ENCODE data around the gene SSTR4.

The SSTR4 gene

DNA sequence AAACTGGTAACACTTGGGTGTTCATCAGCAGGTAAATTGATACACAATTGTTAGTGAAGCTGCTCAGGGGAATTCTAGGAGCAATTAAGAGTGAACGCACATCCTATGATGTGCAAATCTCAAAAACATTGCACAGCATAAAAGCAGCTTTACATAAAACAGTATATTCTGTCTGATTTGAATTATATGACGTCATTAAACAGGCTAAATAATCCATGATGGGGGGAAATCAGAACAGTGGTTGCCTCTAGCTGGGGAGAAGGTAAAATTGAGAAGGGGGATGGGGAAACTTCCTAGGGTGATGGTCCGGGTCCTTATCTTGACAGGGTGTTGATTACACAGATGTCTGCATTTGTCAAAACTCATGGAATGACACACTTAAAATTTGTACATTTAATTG, 31.7 kb downstream of the SSTR4 start:
- TF ChIP-seq, protein P1, sequence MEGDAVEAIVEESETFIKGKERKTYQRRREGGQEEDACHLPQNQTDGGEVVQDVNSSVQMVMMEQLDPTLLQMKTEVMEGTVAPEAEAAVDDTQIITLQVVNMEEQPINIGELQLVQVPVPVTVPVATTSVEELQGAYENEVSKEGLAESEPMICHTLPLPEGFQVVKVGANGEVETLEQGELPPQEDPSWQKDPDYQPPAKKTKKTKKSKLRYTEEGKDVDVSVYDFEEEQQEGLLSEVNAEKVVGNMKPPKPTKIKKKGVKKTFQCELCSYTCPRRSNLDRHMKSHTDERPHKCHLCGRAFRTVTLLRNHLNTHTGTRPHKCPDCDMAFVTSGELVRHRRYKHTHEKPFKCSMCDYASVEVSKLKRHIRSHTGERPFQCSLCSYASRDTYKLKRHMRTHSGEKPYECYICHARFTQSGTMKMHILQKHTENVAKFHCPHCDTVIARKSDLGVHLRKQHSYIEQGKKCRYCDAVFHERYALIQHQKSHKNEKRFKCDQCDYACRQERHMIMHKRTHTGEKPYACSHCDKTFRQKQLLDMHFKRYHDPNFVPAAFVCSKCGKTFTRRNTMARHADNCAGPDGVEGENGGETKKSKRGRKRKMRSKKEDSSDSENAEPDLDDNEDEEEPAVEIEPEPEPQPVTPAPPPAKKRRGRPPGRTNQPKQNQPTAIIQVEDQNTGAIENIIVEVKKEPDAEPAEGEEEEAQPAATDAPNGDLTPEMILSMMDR (conservative IDR thresholded peaks at IDR 0.05; ENCODE audit: low read depth, low read length), result no peak
- Histone ChIP-seq H3K27ac (no peak overlapping the region), H3K79me2 (ENCODE audit: insufficient read depth, low read depth) (no peaks in the 10 kb centered on the region), H3K4me3 (IDR thresholded peaks at IDR 0.05; ENCODE audit: insufficient read depth, low read depth, low read length) (no peak overlapping the region), H4K20me1 (ENCODE audit: insufficient read depth) (no peaks in the 10 kb centered on the region), H3K9ac (no peak overlapping the region), H3K36me3 (ENCODE audit: insufficient read depth) (no peaks in the 10 kb centered on the region), H3K27me3 (ENCODE audit: insufficient read depth, low read depth) (no peaks in the 10 kb centered on the region), H3K4me2 (no peak overlapping the region), H2AFZ (ENCODE audit: low read depth) (no peak overlapping the region), H3K4me1 (ENCODE audit: low read depth, poor library complexity, severe bottlenecking) (no peaks in the 10 kb centered on the region)

DNA sequence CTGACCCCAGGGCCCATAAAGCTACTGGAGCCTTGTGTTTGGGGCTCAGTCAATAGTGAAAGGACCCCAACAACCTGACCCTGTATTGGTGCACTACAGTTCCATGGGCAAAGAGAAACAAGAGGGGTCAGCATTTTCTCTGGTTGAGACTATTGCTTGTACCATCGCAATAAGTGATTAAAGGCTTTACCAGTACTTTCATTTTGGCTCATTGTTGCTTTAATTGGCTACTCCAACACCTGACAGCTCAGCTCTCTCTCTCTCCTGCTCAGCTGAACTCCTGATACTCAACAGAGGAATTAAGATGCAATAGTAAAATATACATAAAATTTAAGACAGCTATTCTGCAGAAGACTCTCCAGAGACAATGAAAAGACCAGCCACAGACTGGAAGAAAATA, 33.2 kb downstream of the SSTR4 start:
- H3K36me3 ChIP-seq (ENCODE audit: insufficient read depth), result no peaks in the 10 kb centered on the region
- H3K4me3 ChIP-seq (IDR thresholded peaks at IDR 0.05; ENCODE audit: insufficient read depth, low read depth, low read length), result no peak overlapping the region
- H3K27ac ChIP-seq, result no peak overlapping the region
- no peaks in the 10 kb centered on the region for H4K20me1 ChIP-seq (ENCODE audit: insufficient read depth)
- no peaks in the 10 kb centered on the region for H3K27me3 ChIP-seq (ENCODE audit: insufficient read depth, low read depth)
- no peak overlapping the region for H3K9ac ChIP-seq
- no peak overlapping the region for H3K4me2 ChIP-seq
- no peaks in the 10 kb centered on the region for H3K79me2 ChIP-seq (ENCODE audit: insufficient read depth, low read depth)
- H2AFZ ChIP-seq (ENCODE audit: low read depth), result no peak overlapping the region
- no peaks in the 10 kb centered on the region for H3K4me1 ChIP-seq (ENCODE audit: low read depth, poor library complexity, severe bottlenecking)
- TF ChIP-seq, protein P1 (conservative IDR thresholded peaks at IDR 0.05; ENCODE audit: low read depth, low read length), result no peak

DNA sequence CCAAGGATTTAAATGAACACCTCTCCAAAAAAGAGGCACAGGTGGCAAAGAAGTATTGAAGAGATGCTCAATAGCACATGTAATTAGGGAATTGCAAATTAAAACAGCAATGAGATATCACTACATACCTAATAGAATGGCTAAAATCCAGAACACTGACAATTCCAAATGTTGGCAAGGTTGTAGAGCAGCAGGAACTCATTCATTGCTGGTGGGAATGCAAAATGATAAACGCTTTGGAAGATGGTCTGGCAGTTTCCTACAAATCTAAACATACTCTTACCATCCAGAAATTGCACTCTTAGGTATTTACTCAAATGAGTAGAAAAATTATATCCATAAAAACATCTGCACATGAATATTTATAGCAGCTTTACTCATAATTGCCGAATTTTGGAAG, 34.0 kb downstream of the SSTR4 start:
- Histone ChIP-seq H3K27ac (no peak overlapping the region), H4K20me1 (ENCODE audit: insufficient read depth) (no peaks in the 10 kb centered on the region), H3K4me1 (ENCODE audit: low read depth, poor library complexity, severe bottlenecking) (no peaks in the 10 kb centered on the region), H3K79me2 (ENCODE audit: insufficient read depth, low read depth) (no peaks in the 10 kb centered on the region), H3K9ac (no peak overlapping the region), H3K4me3 (IDR thresholded peaks at IDR 0.05; ENCODE audit: insufficient read depth, low read depth, low read length) (no peak overlapping the region), H2AFZ (ENCODE audit: low read depth) (no peak overlapping the region), H3K27me3 (ENCODE audit: insufficient read depth, low read depth) (no peaks in the 10 kb centered on the region), H3K4me2 (no peak overlapping the region), H3K36me3 (ENCODE audit: insufficient read depth) (no peaks in the 10 kb centered on the region)
- TF ChIP-seq, protein P1 (conservative IDR thresholded peaks at IDR 0.05; ENCODE audit: low read depth, low read length), result no peak

DNA sequence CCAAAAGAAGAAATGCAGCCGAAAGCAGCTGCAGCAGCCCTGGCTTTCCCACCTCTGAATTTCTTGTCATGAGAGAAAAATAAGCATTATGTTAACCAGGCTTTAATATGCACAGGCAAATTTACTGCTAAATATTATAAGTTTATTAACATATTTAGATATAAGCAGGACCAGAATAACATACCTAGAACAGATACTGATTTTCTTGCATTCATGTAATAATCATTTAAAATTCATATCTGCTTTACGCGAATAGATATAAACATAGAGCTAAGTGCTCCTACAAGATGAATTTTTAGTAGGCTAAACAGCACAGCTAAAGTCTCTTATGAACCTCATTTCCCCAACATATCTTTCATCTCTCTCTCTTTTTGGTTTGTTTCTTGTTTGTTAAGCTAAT, 36.3 kb downstream of the SSTR4 start:
- no peaks in the 10 kb centered on the region for H4K20me1 ChIP-seq (ENCODE audit: insufficient read depth)
- H3K9ac ChIP-seq, result no peak overlapping the region
- no peak overlapping the region for H2AFZ ChIP-seq (ENCODE audit: low read depth)
- no peak overlapping the region for H3K4me3 ChIP-seq (IDR thresholded peaks at IDR 0.05; ENCODE audit: insufficient read depth, low read depth, low read length)
- H3K27ac ChIP-seq, result no peak overlapping the region
- H3K79me2 ChIP-seq (ENCODE audit: insufficient read depth, low read depth), result no peaks in the 10 kb centered on the region
- TF ChIP-seq, protein P1 (conservative IDR thresholded peaks at IDR 0.05; ENCODE audit: low read depth, low read length), result no peak
- H3K36me3 ChIP-seq (ENCODE audit: insufficient read depth), result no peaks in the 10 kb centered on the region
- H3K27me3 ChIP-seq (ENCODE audit: insufficient read depth, low read depth), result no peaks in the 10 kb centered on the region
- no peaks in the 10 kb centered on the region for H3K4me1 ChIP-seq (ENCODE audit: low read depth, poor library complexity, severe bottlenecking)
- no peak overlapping the region for H3K4me2 ChIP-seq

DNA sequence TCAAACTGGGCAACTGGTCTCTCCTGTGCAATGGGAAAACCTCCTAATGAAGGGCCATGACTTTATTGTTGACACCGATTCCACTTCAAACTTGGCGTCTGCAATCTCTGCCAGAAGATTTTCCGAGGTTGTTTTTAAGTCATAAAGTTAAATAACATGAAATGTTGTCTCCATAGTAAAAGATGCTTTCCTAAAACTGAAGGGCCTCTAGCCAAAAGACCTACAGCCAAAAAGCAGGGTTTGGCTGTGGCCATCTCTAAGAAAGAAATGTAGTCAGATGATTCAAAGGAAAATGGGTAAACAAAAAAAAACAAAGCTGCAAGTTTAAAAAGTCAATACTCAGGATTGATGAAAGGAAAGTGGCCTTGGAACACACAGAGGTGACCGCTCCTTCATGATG, 36.9 kb downstream of the SSTR4 start:
- no peaks in the 10 kb centered on the region for H4K20me1 ChIP-seq (ENCODE audit: insufficient read depth)
- no peak overlapping the region for H2AFZ ChIP-seq (ENCODE audit: low read depth)
- no peaks in the 10 kb centered on the region for H3K79me2 ChIP-seq (ENCODE audit: insufficient read depth, low read depth)
- no peak overlapping the region for H3K4me2 ChIP-seq
- no peak overlapping the region for H3K27ac ChIP-seq
- H3K9ac ChIP-seq, result no peak overlapping the region
- H3K4me1 ChIP-seq (ENCODE audit: low read depth, poor library complexity, severe bottlenecking), result no peaks in the 10 kb centered on the region
- TF ChIP-seq, protein P1 (conservative IDR thresholded peaks at IDR 0.05; ENCODE audit: low read depth, low read length), result no peak
- H3K27me3 ChIP-seq (ENCODE audit: insufficient read depth, low read depth), result no peaks in the 10 kb centered on the region
- H3K36me3 ChIP-seq (ENCODE audit: insufficient read depth), result no peaks in the 10 kb centered on the region
- no peak overlapping the region for H3K4me3 ChIP-seq (IDR thresholded peaks at IDR 0.05; ENCODE audit: insufficient read depth, low read depth, low read length)
